Suprapubic skin (tissue), 4 donors: ENCODE measurements around the gene TMEM178B. TPM values are rescaled to one million over a fixed set of nuclear protein-coding genes. Genes with fewer than 3 reads are reported as not detected.

ENCODE experiments used
- DNase-seq, 2 donors: peaks; one replicate each; pipeline ENCODE4 v3.0.0-alpha.2; 2019; ENCODE audit warnings: low spot score in 2 of 2
- H3K27ac ChIP-seq: fragments of 200-600 bp; sonication (generic); one replicate; pipeline ENCODE4 v1.5.1; 2019
- H3K27me3 ChIP-seq: fragments of 200-600 bp; sonication (generic); one replicate; pipeline ENCODE4 v1.5.1; 2019
- H3K36me3 ChIP-seq: fragments of 200-600 bp; sonication (generic); one replicate; pipeline ENCODE4 v1.5.1; 2019
- H3K4me1 ChIP-seq: fragments of 200-600 bp; sonication (generic); one replicate; pipeline ENCODE4 v1.5.1; 2019
- H3K4me3 ChIP-seq: fragments of 200-600 bp; sonication (generic); one replicate; pipeline ENCODE4 v1.5.1; 2019; ENCODE audit warnings: mild to moderate bottlenecking
- H3K9me3 ChIP-seq: fragments of 200-600 bp; sonication (generic); one replicate; pipeline ENCODE4 v1.5.1; 2019
- EP300 ChIP-seq: sonication (generic); formaldehyde crosslinking; IDR thresholded peaks from one replicate; pipeline ENCODE4 v1.6.1; 2017; ENCODE audit warnings: antibody characterized with exemption
- POLR2A ChIP-seq, 2 donors: fragments of 450-650 bp; IDR thresholded peaks; one replicate each; pipeline ENCODE4 v1.6.1; 2017; ENCODE audit warnings: antibody characterized with exemption in 2 of 2, mild to moderate bottlenecking in 2 of 2, moderate library complexity in 2 of 2
- POLR2AphosphoS5 ChIP-seq, 3 donors: sonication (generic); formaldehyde crosslinking; IDR thresholded peaks; one replicate each; pipeline ENCODE4 v1.6.1; 2017; ENCODE audit warnings: antibody characterized with exemption in 3 of 3
- WGBS: methylation state at CpG from one replicate; pipeline ENCODE4 v1.1.5; 2018; 5-methylcytosine and 5-hydroxymethylcytosine counted together
- total RNA-seq, 4 donors: library from RNA; depleted of rRNA; stranded (reverse); fragments of >200 nt; gene quantifications; one replicate each; pipeline ENCODE4 v1.1.0, GENCODE V29; 2016
- TF ChIP-seq, protein P1 (sequence below), 2 donors: fragments of 200-600 bp in 1 of 2; fragments of 450-650 bp in 1 of 2; sonication (generic) in 1 of 2; IDR thresholded peaks; one replicate each; pipeline ENCODE4 v1.5.1; 2016 to 2019; ENCODE audit warnings: antibody characterized with exemption in 2 of 2, mild to moderate bottlenecking in 1 of 2, moderate library complexity in 1 of 2

Gene TMEM178B
- total RNA-seq, 4 donors from 2014 or later: 0.34 to 1.6 (median 0.72) TPM

DNA sequence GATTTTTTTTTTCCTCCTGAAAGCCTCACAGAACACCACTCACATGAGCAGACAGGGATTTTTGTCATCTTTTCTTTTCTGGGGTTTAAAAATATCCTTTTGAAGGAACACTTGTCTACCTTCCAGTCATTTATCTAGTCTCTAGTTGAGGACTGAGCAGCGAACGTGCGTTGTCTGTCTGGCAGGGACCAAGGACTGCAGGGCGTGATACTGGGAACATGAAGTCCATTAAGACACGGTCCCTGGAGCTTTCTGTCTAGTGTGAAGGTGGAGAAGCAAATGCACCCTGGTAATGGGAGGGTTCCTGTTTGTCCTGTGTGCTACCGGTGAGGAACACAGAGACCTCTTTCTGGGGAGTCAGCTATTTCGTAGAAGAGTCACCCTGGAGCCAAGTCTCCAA is 207.4 kb downstream of the TMEM178B start:
- Histone ChIP-seq H3K9me3 (no peaks in the 10 kb centered on the region), H3K4me3 (no peak overlapping the region), H3K4me1 (no peaks in the 10 kb centered on the region), H3K36me3 (no peaks in the 10 kb centered on the region), H3K27ac (no peak overlapping the region), H3K27me3 (no peaks in the 10 kb centered on the region)
- TF ChIP-seq, protein P1, sequence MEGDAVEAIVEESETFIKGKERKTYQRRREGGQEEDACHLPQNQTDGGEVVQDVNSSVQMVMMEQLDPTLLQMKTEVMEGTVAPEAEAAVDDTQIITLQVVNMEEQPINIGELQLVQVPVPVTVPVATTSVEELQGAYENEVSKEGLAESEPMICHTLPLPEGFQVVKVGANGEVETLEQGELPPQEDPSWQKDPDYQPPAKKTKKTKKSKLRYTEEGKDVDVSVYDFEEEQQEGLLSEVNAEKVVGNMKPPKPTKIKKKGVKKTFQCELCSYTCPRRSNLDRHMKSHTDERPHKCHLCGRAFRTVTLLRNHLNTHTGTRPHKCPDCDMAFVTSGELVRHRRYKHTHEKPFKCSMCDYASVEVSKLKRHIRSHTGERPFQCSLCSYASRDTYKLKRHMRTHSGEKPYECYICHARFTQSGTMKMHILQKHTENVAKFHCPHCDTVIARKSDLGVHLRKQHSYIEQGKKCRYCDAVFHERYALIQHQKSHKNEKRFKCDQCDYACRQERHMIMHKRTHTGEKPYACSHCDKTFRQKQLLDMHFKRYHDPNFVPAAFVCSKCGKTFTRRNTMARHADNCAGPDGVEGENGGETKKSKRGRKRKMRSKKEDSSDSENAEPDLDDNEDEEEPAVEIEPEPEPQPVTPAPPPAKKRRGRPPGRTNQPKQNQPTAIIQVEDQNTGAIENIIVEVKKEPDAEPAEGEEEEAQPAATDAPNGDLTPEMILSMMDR (IDR thresholded peaks at IDR 0.05): no peak
- TF ChIP-seq POLR2AphosphoS5 (IDR thresholded peaks at IDR 0.05): no peak
- TF ChIP-seq EP300: no peak
- no peak for TF ChIP-seq POLR2A (IDR thresholded peaks at IDR 0.05)
- 67% methylated on average over 7 of the region's 7 CpGs for WGBS
- DNase-seq: no peak

GRCh38 chr7:141286522-141286921 is 212.7 kb downstream of the TMEM178B start:
- H3K4me3 ChIP-seq: no peak overlapping the region
- H3K27me3 ChIP-seq: peaks cover 2% of the 10 kb centered on the region
- H3K36me3 ChIP-seq: no peaks in the 10 kb centered on the region
- no peaks in the 10 kb centered on the region for H3K4me1 ChIP-seq
- TF ChIP-seq POLR2A (IDR thresholded peaks at IDR 0.05) (no peak), POLR2AphosphoS5 (IDR thresholded peaks at IDR 0.05) (no peak), EP300 (no peak)
- TF ChIP-seq, protein P1 (IDR thresholded peaks at IDR 0.05): no peak
- no peaks in the 10 kb centered on the region for H3K9me3 ChIP-seq
- DNase-seq: no peak
- WGBS: 78% methylated on average over 3 of the region's 3 CpGs
- no peak overlapping the region for H3K27ac ChIP-seq

GRCh38 chr7:141287936-141288335 is 214.1 kb downstream of the TMEM178B start:
- H3K4me1 ChIP-seq: no peaks in the 10 kb centered on the region
- H3K4me3 ChIP-seq: no peak overlapping the region
- DNase-seq: no peak
- 43% methylated on average over 5 of the region's 5 CpGs for WGBS
- TF ChIP-seq, protein P1 (IDR thresholded peaks at IDR 0.05): no peak
- TF ChIP-seq POLR2A (IDR thresholded peaks at IDR 0.05) (no peak), EP300 (no peak), POLR2AphosphoS5 (IDR thresholded peaks at IDR 0.05) (no peak)
- H3K27me3 ChIP-seq: peaks cover 2% of the 10 kb centered on the region
- H3K36me3 ChIP-seq: no peaks in the 10 kb centered on the region
- H3K27ac ChIP-seq: no peak overlapping the region
- no peaks in the 10 kb centered on the region for H3K9me3 ChIP-seq

DNA sequence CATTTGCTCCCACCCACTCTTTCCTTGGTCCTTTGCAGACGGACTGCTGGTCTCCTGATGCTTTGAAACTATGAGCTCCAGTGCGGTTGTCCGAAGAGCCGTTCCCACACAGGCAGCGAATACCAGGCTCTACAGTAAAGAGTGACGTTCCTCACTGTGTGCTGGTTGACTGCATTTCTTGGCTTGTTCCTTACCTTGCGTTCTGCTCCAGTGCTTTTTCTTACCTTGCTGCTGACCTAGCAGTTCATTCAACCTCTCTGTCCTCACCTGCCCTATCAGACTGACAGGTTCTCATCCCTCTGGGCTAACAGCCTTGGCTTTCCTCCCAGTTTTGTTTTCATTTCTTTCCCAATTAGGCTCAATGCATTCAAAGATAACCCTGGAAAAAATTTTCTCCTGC is 214.8 kb downstream of the TMEM178B start:
- Histone ChIP-seq H3K36me3 (no peaks in the 10 kb centered on the region), H3K9me3 (no peaks in the 10 kb centered on the region), H3K27ac (no peak overlapping the region), H3K27me3 (peaks cover 2% of the 10 kb centered on the region), H3K4me1 (no peaks in the 10 kb centered on the region), H3K4me3 (no peak overlapping the region)
- TF ChIP-seq, protein P1 (IDR thresholded peaks at IDR 0.05): no peak
- TF ChIP-seq POLR2A (IDR thresholded peaks at IDR 0.05) (no peak), POLR2AphosphoS5 (IDR thresholded peaks at IDR 0.05) (no peak), EP300 (no peak)
- DNase-seq: no peak
- 76% methylated on average over 7 of the region's 7 CpGs for WGBS

DNA sequence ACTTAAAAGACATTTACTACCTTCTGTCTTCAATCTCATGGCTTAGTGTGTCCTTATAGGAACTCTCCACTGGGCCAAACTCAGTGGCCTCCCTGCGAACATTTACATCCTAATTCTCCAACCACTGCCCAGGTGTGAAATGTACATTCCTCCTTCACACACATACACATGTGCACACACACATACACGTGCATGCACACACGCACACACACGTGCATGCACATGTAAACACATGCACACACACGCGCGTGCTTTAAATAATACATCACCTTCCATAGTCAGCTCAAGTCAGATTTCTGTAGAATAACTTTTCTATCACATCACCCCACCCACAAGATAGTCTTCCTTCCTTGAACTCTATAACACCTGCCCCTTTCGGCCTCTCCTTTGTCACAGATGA is 216.5 kb downstream of the TMEM178B start:
- TF ChIP-seq EP300: no peak
- 94% methylated on average over 8 of the region's 8 CpGs for WGBS
- Histone ChIP-seq H3K4me1 (no peaks in the 10 kb centered on the region), H3K27me3 (peaks cover 2% of the 10 kb centered on the region), H3K4me3 (no peak overlapping the region), H3K36me3 (no peaks in the 10 kb centered on the region), H3K27ac (no peak overlapping the region), H3K9me3 (no peaks in the 10 kb centered on the region)
- DNase-seq: no peak

DNA sequence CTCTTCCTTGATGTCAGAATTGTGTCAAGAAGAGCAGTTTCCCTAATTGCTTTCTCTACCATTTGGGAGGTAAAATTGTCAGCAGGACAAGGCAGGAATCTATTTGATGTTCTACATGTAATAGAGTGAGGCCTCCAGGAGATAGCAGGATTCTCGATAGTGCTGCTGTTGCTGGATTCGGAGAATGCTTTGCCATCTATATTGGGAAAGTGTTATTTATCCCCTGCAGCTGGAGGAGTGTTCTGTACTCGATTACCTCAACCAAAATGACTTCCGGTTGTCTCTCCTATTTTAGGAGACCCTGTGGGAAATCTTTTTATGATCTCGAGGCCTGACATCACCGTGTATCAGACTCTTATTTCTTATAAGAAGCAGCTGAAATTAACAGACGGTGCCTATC is 217.1 kb downstream of the TMEM178B start:
- Histone ChIP-seq H3K27me3 (peaks cover 2% of the 10 kb centered on the region), H3K36me3 (no peaks in the 10 kb centered on the region), H3K4me3 (no peak overlapping the region), H3K9me3 (no peaks in the 10 kb centered on the region), H3K27ac (no peak overlapping the region), H3K4me1 (no peaks in the 10 kb centered on the region)
- no peak for TF ChIP-seq POLR2A (IDR thresholded peaks at IDR 0.05)
- no peak for TF ChIP-seq EP300
- TF ChIP-seq, protein P1 (IDR thresholded peaks at IDR 0.05): no peak
- TF ChIP-seq POLR2AphosphoS5 (IDR thresholded peaks at IDR 0.05): no peak
- WGBS: 72% methylated on average over 7 of the region's 7 CpGs
- DNase-seq: no peak
